ENCODE data around the gene ESRRA.
A peak's percentile ranks its signal among the peaks of the same experiment; 100 is the strongest.
"Not testable (repeated sequence)": the region's sequence is repeated elsewhere in the genome, so short reads cannot be mapped to it uniquely, and the experiment has no call there.

The ESRRA gene

GRCh38 chr11:64321533-64321932 lies 16.2 kb downstream of the ESRRA start:
- no peak overlapping the region for H3K4me3 ChIP-seq (ENCODE audit: low read depth, low read length)
- no peak for DNase-seq (ENCODE audit: low read depth)

- no peak overlapping the region for H3K4me3 ChIP-seq (ENCODE audit: low read depth, low read length)
- DNase-seq (ENCODE audit: low read depth) = no peak
Observed at GRCh38 chr11:64322925-64323260, 17.6 kb downstream of the ESRRA start.

- no peak overlapping the region for H3K4me3 ChIP-seq (ENCODE audit: low read depth, low read length)
- no peak for DNase-seq (ENCODE audit: low read depth)
Observed at GRCh38 chr11:64323373-64323772, 18.0 kb downstream of the ESRRA start.

- DNase-seq (ENCODE audit: low read depth); H3K4me3 ChIP-seq (ENCODE audit: low read depth, low read length): not testable (repeated sequence)
Observed at GRCh38 chr11:64323984-64324383, 18.7 kb downstream of the ESRRA start.

GRCh38 chr11:64324692-64325469 lies 19.6 kb downstream of the ESRRA start:
- H3K4me3 ChIP-seq (ENCODE audit: low read depth, low read length) = no peak overlapping the region
- DNase-seq (ENCODE audit: low read depth) = no peak

GRCh38 chr11:64327375-64327774 lies 22.1 kb downstream of the ESRRA start:
- H3K4me3 ChIP-seq (ENCODE audit: low read depth, low read length) = no peak overlapping the region
- DNase-seq (ENCODE audit: low read depth) = no peak

GRCh38 chr11:64327993-64328392 lies 22.7 kb downstream of the ESRRA start:
- no peak overlapping the region for H3K4me3 ChIP-seq (ENCODE audit: low read depth, low read length)
- DNase-seq (ENCODE audit: low read depth) = no peak

GRCh38 chr11:64330888-64331287 lies 25.6 kb downstream of the ESRRA start:
- DNase-seq (ENCODE audit: low read depth) = no peak
- no peak overlapping the region for H3K4me3 ChIP-seq (ENCODE audit: low read depth, low read length)

GRCh38 chr11:64331569-64332371 lies 26.4 kb downstream of the ESRRA start:
- no peak for DNase-seq (ENCODE audit: low read depth)
- H3K4me3 ChIP-seq (ENCODE audit: low read depth, low read length) = no peak overlapping the region

GRCh38 chr11:64333556-64333955 lies 28.2 kb downstream of the ESRRA start:
- no peak overlapping the region for H3K4me3 ChIP-seq (ENCODE audit: low read depth, low read length)
- DNase-seq (ENCODE audit: low read depth) = no peak

GRCh38 chr11:64334764-64335735 lies 29.7 kb downstream of the ESRRA start:
- no peak overlapping the region for H3K4me3 ChIP-seq (ENCODE audit: low read depth, low read length)
- DNase-seq (ENCODE audit: low read depth) = peak; percentile 64

GRCh38 chr11:64337538-64338249 lies 32.4 kb downstream of the ESRRA start:
- no peak for DNase-seq (ENCODE audit: low read depth)
- no peak overlapping the region for H3K4me3 ChIP-seq (ENCODE audit: low read depth, low read length)

- DNase-seq (ENCODE audit: low read depth) = no peak
- no peak overlapping the region for H3K4me3 ChIP-seq (ENCODE audit: low read depth, low read length)
Observed at GRCh38 chr11:64338716-64339115, 33.4 kb downstream of the ESRRA start.

- H3K4me3 ChIP-seq (ENCODE audit: low read depth, low read length) = no peak overlapping the region
- DNase-seq (ENCODE audit: low read depth) = no peak
Observed at GRCh38 chr11:64339286-64339685, 34.0 kb downstream of the ESRRA start.

- H3K4me3 ChIP-seq (ENCODE audit: low read depth, low read length) = no peak within 1 kb of the TSS
- DNase-seq (ENCODE audit: low read depth) = no peak
Observed at GRCh38 chr11:64339754-64340408, 34.6 kb downstream of the ESRRA start, which contains the start of gene CCDC88B. Gene CCDC88B (plus strand): TSS chr11:64340204. CDS start chr11:64340267, 63 bp downstream.

- no peak overlapping the region for H3K4me3 ChIP-seq (ENCODE audit: low read depth, low read length)
- DNase-seq (ENCODE audit: low read depth) = no peak
Observed at GRCh38 chr11:64340671-64341335, 35.5 kb downstream of the ESRRA start.

GRCh38 chr11:64341429-64341828 lies 36.1 kb downstream of the ESRRA start:
- H3K4me3 ChIP-seq (ENCODE audit: low read depth, low read length) = no peak overlapping the region

More at GRCh38 chr11:64341429-64341828, 36.1 kb downstream of the ESRRA start:
- DNase-seq (ENCODE audit: low read depth) = no peak
